ENCODE measurements around the gene KIF3B. TPM values are rescaled to one million over a fixed set of nuclear protein-coding genes. Genes with fewer than 3 reads are reported as not detected.
"Not testable (repeated sequence)": the region's sequence is repeated elsewhere in the genome, so short reads cannot be mapped to it uniquely, and the experiment has no call there.

KIF3B gene
- total and polyA plus RNA-seq, 12 donors = 8.4 to 62.1 (median 28.6) TPM

DNA sequence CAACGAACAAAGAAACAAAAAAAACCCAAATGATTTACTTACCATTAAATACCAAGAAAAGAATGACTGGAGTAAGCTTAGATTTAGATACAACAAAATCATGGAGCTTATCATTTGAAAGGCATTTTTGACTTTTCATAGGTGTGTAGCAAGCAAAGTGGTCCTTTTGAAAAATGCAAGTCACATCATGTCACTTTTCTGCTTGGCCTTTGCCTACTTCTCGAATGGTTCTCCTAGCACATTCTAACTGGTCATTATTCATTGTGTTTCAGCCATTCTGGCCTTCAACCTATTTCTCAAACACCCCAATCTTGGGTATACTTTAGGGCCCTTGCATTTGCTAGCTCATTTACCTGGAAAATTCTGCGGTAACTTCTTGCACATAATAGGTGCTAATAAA, 103.3 kb downstream of the KIF3B start:
- intact Hi-C loops (cut with DNase I) = no loop called here
- Histone ChIP-seq H3K4me3 (no peak overlapping the region), H3K27me3 (no peaks in the 10 kb centered on the region), H3K4me1 (replicated peaks in 1 of 2) (peaks cover 8 to 15% of the 10 kb centered on the region in 2 donors), H3K9me3 (replicated peaks in 1 of 3) (no peaks in the 10 kb centered on the region), H3K27ac (no peak overlapping the region), H3K36me3 (replicated peaks in 1 of 2) (peaks cover 0 to 9% of the 10 kb centered on the region in 2 donors)
- no peak for DNase-seq
- 77 to 88% (median 81%) methylated on average over 3 of the region's 3 CpGs for WGBS, 4 donors
- TF ChIP-seq, protein P1, sequence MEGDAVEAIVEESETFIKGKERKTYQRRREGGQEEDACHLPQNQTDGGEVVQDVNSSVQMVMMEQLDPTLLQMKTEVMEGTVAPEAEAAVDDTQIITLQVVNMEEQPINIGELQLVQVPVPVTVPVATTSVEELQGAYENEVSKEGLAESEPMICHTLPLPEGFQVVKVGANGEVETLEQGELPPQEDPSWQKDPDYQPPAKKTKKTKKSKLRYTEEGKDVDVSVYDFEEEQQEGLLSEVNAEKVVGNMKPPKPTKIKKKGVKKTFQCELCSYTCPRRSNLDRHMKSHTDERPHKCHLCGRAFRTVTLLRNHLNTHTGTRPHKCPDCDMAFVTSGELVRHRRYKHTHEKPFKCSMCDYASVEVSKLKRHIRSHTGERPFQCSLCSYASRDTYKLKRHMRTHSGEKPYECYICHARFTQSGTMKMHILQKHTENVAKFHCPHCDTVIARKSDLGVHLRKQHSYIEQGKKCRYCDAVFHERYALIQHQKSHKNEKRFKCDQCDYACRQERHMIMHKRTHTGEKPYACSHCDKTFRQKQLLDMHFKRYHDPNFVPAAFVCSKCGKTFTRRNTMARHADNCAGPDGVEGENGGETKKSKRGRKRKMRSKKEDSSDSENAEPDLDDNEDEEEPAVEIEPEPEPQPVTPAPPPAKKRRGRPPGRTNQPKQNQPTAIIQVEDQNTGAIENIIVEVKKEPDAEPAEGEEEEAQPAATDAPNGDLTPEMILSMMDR (IDR thresholded peaks at IDR 0.05) = no peak
- no peak for TF ChIP-seq POLR2A (IDR thresholded peaks at IDR 0.05)

DNA sequence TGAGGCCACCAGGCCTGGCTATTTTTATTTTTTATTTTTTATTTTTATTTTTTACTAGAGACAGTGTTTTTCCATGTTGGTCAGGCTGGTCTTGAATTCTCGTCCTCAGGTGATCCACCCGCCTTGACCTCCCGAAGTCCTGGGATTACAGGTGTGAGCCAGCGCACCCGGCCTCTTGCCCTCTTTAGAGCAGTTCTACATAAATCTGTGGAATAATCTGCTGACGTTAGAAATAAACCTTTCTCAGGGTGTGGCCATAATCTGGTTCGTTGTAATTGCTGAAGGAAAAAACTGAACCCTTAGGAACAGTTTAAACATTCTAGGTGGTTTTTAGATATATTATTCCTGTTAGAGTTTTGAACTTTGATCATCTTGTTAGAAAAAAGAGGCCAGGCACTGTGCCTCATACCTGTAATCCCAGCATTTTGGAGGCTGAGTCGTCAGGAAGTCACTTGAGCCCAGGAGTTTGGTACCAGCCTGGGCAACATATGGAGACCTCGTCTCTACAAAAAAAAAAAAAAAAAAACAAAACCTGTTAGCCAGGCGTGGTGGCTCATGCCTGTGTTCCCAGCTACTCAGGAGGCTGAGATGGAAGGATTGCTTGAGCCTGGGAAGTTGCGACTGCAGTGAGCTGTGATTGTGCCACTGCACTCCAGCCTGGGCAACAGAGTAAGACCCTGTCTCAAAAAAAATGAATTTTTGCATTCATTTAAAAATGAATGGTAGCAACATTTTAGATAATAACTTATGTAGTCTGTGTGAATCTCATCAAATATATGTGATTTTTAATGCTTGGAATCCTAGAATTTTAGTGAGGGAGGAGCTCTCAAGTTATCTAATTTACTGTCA, 104.9 kb downstream of the KIF3B start:
- Histone ChIP-seq H3K27me3 (no peaks in the 10 kb centered on the region), H3K4me3 (no peak overlapping the region), H3K36me3 (replicated peaks in 1 of 2) (peaks cover 0 to 3% of the 10 kb centered on the region in 2 donors), H3K4me1 (replicated peaks in 1 of 2) (peaks cover 8 to 26% of the 10 kb centered on the region in 2 donors), H3K9me3 (replicated peaks in 1 of 3) (no peaks in the 10 kb centered on the region), H3K27ac (no peak overlapping the region)
- 85 to 95% (median 90%) methylated on average over 11 of the region's 11 CpGs for WGBS, 4 donors
- intact Hi-C loops (cut with DNase I) = no loop called here
- DNase-seq = no peak
- TF ChIP-seq, protein P1 (IDR thresholded peaks at IDR 0.05) = no peak
- no peak for TF ChIP-seq POLR2A (IDR thresholded peaks at IDR 0.05)

DNA sequence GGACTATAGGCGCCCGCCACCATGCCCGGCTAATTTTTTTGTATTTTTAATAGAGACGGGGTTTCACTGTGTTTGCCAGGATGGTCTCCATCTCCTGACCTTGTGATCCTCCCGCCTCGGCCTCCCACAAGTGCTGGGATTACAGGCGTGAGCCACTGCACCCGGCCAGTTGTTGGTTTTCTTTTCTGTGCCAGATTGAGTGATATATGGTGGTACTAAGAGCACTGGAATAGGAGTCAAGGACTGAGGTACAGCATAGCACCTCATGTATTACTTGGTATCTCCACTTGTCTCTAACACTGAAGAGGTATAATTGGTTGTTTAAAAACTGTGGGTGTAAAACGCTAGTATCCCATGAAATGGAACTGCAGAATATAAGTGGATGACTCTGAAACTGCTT, 106.0 kb downstream of the KIF3B start:
- H3K4me3 ChIP-seq; H3K9me3 ChIP-seq (replicated peaks in 1 of 3); H3K27ac ChIP-seq; H3K36me3 ChIP-seq (replicated peaks in 1 of 2); H3K27me3 ChIP-seq; intact Hi-C loops (cut with DNase I); DNase-seq: not testable (repeated sequence)
- H3K4me1 ChIP-seq (replicated peaks in 1 of 2) = peaks cover 8 to 27% of the 10 kb centered on the region in 2 donors
- WGBS, 4 donors = 91 to 94% (median 92%) methylated on average over 9 of the region's 9 CpGs

MicroRNAs within 50 kb of the gene (microRNA counts, 767-probe panel; counts per million panel counts)
- microRNA hsa-miR-1825 = 0 counts per million in 2 donors

Other genes starting within 250 kb of the KIF3B start
- gene HCK, start 225.4 kb upstream of the KIF3B start, total RNA-seq = 10 to 100 TPM in 7 of 9 donors, 1 to 10 TPM in 2; 3.7 to 49.8 (median 28.9) TPM
- gene HCK, start 225.4 kb upstream of the KIF3B start, polyA plus RNA-seq = 10 to 100 TPM in 2 of 3 donors, 1 to 10 TPM in 1; 9.9 to 15.0 (median 10.0) TPM
- 10 to 100 TPM; 36.0 to 61.0 (median 47.9) TPM for gene TM9SF4, start 167.9 kb upstream of the KIF3B start, total RNA-seq
- gene TM9SF4, start 167.9 kb upstream of the KIF3B start, polyA plus RNA-seq = 10 to 100 TPM; 23.2 to 47.3 (median 34.4) TPM
- 1 to 10 TPM; 1.3 to 7.1 (median 5.6) TPM for gene PLAGL2, start 69.9 kb upstream of the KIF3B start, total RNA-seq
- gene PLAGL2, start 69.9 kb upstream of the KIF3B start, polyA plus RNA-seq = 1 to 10 TPM; 2.1 to 4.1 (median 2.3) TPM
- 10 to 100 TPM; 23.7 to 45.5 (median 30.1) TPM for gene POFUT1, start 69.8 kb upstream of the KIF3B start, total RNA-seq
- 10 to 100 TPM in 2 of 3 donors, 1 to 10 TPM in 1; 8.5 to 27.3 (median 10.1) TPM for gene POFUT1, start 69.8 kb upstream of the KIF3B start, polyA plus RNA-seq
- 10 to 100 TPM; 26.4 to 77.7 (median 54.7) TPM for gene ASXL1, start 80.7 kb downstream of the KIF3B start, total RNA-seq
- 10 to 100 TPM; 19.9 to 59.3 (median 43.6) TPM for gene ASXL1, start 80.7 kb downstream of the KIF3B start, polyA plus RNA-seq

All from adrenal gland (tissue), 12 donors.